Tibial artery (tissue), 4 donors: ENCODE measurements around the gene TPD52L1.

Experiments
- DNase-seq, 2 donors: peaks; one replicate each; pipeline ENCODE4 v3.0.0-alpha.2; 2019
- H3K27ac ChIP-seq, 2 donors: fragments of 200-600 bp; sonication (generic) in 1 of 2; 1 replicate in 1 of 2; 2 replicates in 1 of 2; pipeline ENCODE4 v1.5.1; 2018 to 2019; ENCODE audit warnings: mild to moderate bottlenecking in 1 of 2
- H3K27me3 ChIP-seq, 2 donors: fragments of 200-600 bp; sonication (generic) in 1 of 2; one replicate each; pipeline versions ENCODE4 v1.5.1 to v1.6.0; 2016 to 2019
- H3K36me3 ChIP-seq, 3 donors: fragments of 200-600 bp; sonication (generic) in 2 of 3; one replicate each; pipeline ENCODE4 v1.5.1; 2016 to 2019; ENCODE audit warnings: mild to moderate bottlenecking in 2 of 3
- H3K4me1 ChIP-seq, 4 donors: fragments of 200-600 bp; sonication (generic) in 2 of 4; 1 replicate in 3 of 4; 2 replicates in 1 of 4; pipeline ENCODE4 v1.5.1; 2016 to 2019
- H3K4me3 ChIP-seq, 2 donors: fragments of 200-600 bp; sonication (generic) in 1 of 2; 1 replicate in 1 of 2; 2 replicates in 1 of 2; pipeline ENCODE4 v1.5.1; 2018 to 2019; ENCODE audit warnings: mild to moderate bottlenecking in 2 of 2
- H3K9me3 ChIP-seq, 3 donors: fragments of 200-600 bp; sonication (generic) in 1 of 3; one replicate each; pipeline ENCODE4 v1.5.1; 2016 to 2019
- intact Hi-C: fragments of 100-400 bp; cut with DNase I; formaldehyde crosslinking; loops from one replicate; pipeline ENCODE4 v1.15.0; 2023; ENCODE audit warnings: low total_unique reads
- TF ChIP-seq, protein P1 (sequence below), 2 experiments: fragments of 200-600 bp in 1 of 2; fragments of 450-650 bp in 1 of 2; IDR thresholded peaks; one replicate each; pipeline ENCODE4 v1.5.1; 2017 to 2019; ENCODE audit warnings: antibody characterized with exemption in 2 of 2, mild to moderate bottlenecking in 1 of 2, moderate library complexity in 1 of 2

Gene TPD52L1

DNA sequence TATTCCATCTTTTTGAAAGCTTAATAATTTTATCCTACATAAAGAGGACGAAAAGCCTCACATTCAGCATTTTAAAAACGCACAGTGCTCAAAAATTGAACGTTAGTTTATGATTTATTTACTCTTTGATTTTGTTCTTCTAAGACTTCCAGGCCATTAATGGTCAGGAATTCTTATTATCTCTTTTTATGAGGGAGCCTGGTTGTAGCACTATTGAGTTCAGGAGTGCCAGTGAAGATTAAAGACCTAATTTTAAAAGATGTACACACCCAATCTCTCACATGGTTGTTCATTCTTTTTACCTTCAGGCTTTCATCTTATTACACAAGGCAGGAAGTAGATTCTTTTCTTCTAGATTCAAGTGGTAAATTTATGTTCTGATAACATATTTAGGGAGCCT, 79.6 kb downstream of the TPD52L1 start:
- H3K27ac ChIP-seq, result no peak overlapping the region
- intact Hi-C loops, result no loop called here

GRCh38 chr6:125236536-125237327, 83.2 kb downstream of the TPD52L1 start:
- Histone ChIP-seq H3K4me1 (peaks cover 0 to 35% (median 7%) of the 10 kb centered on the region in 4 donors), H3K9me3 (peaks cover 0 to 8% (median 4%) of the 10 kb centered on the region in 3 donors), H3K27ac (peak overlapping the region in 1 of 2 donors; percentile 32), H3K27me3 (no peaks in the 10 kb centered on the region), H3K36me3 (no peaks in the 10 kb centered on the region), H3K4me3 (no peak overlapping the region)
- no peak for DNase-seq
- intact Hi-C loops, result no loop called here
- TF ChIP-seq, protein P1, sequence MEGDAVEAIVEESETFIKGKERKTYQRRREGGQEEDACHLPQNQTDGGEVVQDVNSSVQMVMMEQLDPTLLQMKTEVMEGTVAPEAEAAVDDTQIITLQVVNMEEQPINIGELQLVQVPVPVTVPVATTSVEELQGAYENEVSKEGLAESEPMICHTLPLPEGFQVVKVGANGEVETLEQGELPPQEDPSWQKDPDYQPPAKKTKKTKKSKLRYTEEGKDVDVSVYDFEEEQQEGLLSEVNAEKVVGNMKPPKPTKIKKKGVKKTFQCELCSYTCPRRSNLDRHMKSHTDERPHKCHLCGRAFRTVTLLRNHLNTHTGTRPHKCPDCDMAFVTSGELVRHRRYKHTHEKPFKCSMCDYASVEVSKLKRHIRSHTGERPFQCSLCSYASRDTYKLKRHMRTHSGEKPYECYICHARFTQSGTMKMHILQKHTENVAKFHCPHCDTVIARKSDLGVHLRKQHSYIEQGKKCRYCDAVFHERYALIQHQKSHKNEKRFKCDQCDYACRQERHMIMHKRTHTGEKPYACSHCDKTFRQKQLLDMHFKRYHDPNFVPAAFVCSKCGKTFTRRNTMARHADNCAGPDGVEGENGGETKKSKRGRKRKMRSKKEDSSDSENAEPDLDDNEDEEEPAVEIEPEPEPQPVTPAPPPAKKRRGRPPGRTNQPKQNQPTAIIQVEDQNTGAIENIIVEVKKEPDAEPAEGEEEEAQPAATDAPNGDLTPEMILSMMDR (IDR thresholded peaks at IDR 0.05), result no peak

More for the DNA sequence above, 79.6 kb downstream of the TPD52L1 start:
- H3K4me3 ChIP-seq, result no peak overlapping the region
- no peaks in the 10 kb centered on the region for H3K36me3 ChIP-seq
- TF ChIP-seq, protein P1 (IDR thresholded peaks at IDR 0.05), result no peak
- H3K27me3 ChIP-seq, result no peaks in the 10 kb centered on the region
- no peak for DNase-seq
- H3K4me1 ChIP-seq, result peaks cover 0 to 59% (median 15%) of the 10 kb centered on the region in 4 donors
- no peaks in the 10 kb centered on the region for H3K9me3 ChIP-seq

- DNase-seq, result no peak
- no peak overlapping the region for H3K27ac ChIP-seq
- no peak overlapping the region for H3K4me3 ChIP-seq
- H3K4me1 ChIP-seq, result peaks cover 0 to 24% (median 2%) of the 10 kb centered on the region in 4 donors
- H3K9me3 ChIP-seq, result peaks cover 0 to 12% (median 4%) of the 10 kb centered on the region in 3 donors
- TF ChIP-seq, protein P1 (IDR thresholded peaks at IDR 0.05), result no peak
- H3K36me3 ChIP-seq, result no peaks in the 10 kb centered on the region
- H3K27me3 ChIP-seq, result no peaks in the 10 kb centered on the region
- intact Hi-C loops, result no loop called here
Observed at GRCh38 chr6:125237764-125238163, 84.2 kb downstream of the TPD52L1 start.

DNA sequence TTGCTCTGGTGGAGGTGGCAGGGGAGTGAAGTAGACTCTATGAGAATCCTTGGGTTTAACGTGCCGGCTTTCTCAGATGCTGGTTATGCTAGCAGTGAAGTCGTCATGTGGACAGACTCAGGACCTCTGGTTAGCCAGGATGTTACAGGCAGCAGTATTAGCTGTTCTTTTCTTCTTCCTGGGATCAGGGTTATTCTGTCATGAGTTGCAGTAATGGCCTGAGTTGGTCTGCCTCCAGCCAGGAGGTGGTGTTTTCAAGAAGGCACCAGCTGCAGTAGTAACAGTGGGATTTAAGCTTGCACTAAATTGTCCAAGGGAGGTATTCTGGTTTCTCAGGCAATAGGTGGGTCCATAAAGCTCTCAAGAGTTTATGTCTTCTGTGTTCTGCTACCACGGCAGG, 91.5 kb downstream of the TPD52L1 start:
- Histone ChIP-seq H3K27ac (no peak overlapping the region), H3K4me1 (peaks cover 0 to 40% (median 0%) of the 10 kb centered on the region in 4 donors), H3K36me3 (no peaks in the 10 kb centered on the region), H3K27me3 (no peaks in the 10 kb centered on the region), H3K4me3 (no peak overlapping the region), H3K9me3 (peaks cover 0 to 18% (median 4%) of the 10 kb centered on the region in 3 donors)
- intact Hi-C loops, result no loop called here
- DNase-seq, result no peak
- TF ChIP-seq, protein P1 (IDR thresholded peaks at IDR 0.05), result no peak

- Histone ChIP-seq H3K9me3 (peaks cover 0 to 14% (median 3%) of the 10 kb centered on the region in 3 donors), H3K27me3 (no peaks in the 10 kb centered on the region), H3K27ac (no peak overlapping the region), H3K36me3 (no peaks in the 10 kb centered on the region), H3K4me3 (no peak overlapping the region), H3K4me1 (peaks cover 0 to 40% (median 0%) of the 10 kb centered on the region in 4 donors)
- DNase-seq, result no peak
- TF ChIP-seq, protein P1 (IDR thresholded peaks at IDR 0.05), result no peak
- intact Hi-C loops, result no loop called here
Observed at GRCh38 chr6:125245523-125246264, 92.1 kb downstream of the TPD52L1 start.
